Measurements from ENCODE around the gene UBL7. TPM values are rescaled to one million over a fixed set of nuclear protein-coding genes. Genes with fewer than 3 reads are reported as not detected.

The UBL7 gene
- polyA plus RNA-seq, 1 donor from 2014 or later: 70.7 TPM

- Histone ChIP-seq H3K4me3 (ENCODE audit: low read length) (no peak overlapping the region), H3K36me3 (ENCODE audit: insufficient read depth, low read length) (no peaks in the 10 kb centered on the region), H3K9me3 (ENCODE audit: low read length) (no peaks in the 10 kb centered on the region), H3K9ac (ENCODE audit: low read length) (no peak overlapping the region), H4K20me1 (ENCODE audit: insufficient read depth) (no peaks in the 10 kb centered on the region), H3K79me2 (replicated peaks; ENCODE audit: insufficient read depth, low read length) (no peaks in the 10 kb centered on the region), H2AFZ (ENCODE audit: low read depth, low read length) (no peak overlapping the region), H3K9me2 (ENCODE audit: insufficient read depth, low read length) (no peaks in the 10 kb centered on the region), H3K4me2 (ENCODE audit: low read length) (no peak overlapping the region), H3F3A (ENCODE audit: insufficient read depth, low read length, poor library complexity, severe bottlenecking) (no peaks in the 10 kb centered on the region), H3K27ac (ENCODE audit: low read length) (no peak overlapping the region), H3K27me3 (ENCODE audit: insufficient read depth, low read depth, low read length) (no peaks in the 10 kb centered on the region)
- TF ChIP-seq POLR2AphosphoS5 (IDR thresholded peaks at IDR 0.05) (no peak), EP300 (conservative IDR thresholded peaks at IDR 0.05; ENCODE audit: poor library complexity, severe bottlenecking) (no peak), TAF1 (IDR thresholded peaks at IDR 0.05; ENCODE audit: low read depth) (no peak), MXI1 (conservative IDR thresholded peaks at IDR 0.05; ENCODE audit: poor library complexity, severe bottlenecking) (no peak), SMC3 (conservative IDR thresholded peaks at IDR 0.05; ENCODE audit: poor library complexity) (no peak), EZH2 (IDR thresholded peaks at IDR 0.05; ENCODE audit: borderline replicate concordance, insufficient read depth, low read length, poor library complexity, severe bottlenecking) (no peak), RAD21 (conservative IDR thresholded peaks at IDR 0.05) (no peak)
- TF ChIP-seq, protein P1, sequence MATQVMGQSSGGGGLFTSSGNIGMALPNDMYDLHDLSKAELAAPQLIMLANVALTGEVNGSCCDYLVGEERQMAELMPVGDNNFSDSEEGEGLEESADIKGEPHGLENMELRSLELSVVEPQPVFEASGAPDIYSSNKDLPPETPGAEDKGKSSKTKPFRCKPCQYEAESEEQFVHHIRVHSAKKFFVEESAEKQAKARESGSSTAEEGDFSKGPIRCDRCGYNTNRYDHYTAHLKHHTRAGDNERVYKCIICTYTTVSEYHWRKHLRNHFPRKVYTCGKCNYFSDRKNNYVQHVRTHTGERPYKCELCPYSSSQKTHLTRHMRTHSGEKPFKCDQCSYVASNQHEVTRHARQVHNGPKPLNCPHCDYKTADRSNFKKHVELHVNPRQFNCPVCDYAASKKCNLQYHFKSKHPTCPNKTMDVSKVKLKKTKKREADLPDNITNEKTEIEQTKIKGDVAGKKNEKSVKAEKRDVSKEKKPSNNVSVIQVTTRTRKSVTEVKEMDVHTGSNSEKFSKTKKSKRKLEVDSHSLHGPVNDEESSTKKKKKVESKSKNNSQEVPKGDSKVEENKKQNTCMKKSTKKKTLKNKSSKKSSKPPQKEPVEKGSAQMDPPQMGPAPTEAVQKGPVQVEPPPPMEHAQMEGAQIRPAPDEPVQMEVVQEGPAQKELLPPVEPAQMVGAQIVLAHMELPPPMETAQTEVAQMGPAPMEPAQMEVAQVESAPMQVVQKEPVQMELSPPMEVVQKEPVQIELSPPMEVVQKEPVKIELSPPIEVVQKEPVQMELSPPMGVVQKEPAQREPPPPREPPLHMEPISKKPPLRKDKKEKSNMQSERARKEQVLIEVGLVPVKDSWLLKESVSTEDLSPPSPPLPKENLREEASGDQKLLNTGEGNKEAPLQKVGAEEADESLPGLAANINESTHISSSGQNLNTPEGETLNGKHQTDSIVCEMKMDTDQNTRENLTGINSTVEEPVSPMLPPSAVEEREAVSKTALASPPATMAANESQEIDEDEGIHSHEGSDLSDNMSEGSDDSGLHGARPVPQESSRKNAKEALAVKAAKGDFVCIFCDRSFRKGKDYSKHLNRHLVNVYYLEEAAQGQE (IDR thresholded peaks at IDR 0.05; ENCODE audit: borderline replicate concordance): no peak
- TF ChIP-seq, protein P2, sequence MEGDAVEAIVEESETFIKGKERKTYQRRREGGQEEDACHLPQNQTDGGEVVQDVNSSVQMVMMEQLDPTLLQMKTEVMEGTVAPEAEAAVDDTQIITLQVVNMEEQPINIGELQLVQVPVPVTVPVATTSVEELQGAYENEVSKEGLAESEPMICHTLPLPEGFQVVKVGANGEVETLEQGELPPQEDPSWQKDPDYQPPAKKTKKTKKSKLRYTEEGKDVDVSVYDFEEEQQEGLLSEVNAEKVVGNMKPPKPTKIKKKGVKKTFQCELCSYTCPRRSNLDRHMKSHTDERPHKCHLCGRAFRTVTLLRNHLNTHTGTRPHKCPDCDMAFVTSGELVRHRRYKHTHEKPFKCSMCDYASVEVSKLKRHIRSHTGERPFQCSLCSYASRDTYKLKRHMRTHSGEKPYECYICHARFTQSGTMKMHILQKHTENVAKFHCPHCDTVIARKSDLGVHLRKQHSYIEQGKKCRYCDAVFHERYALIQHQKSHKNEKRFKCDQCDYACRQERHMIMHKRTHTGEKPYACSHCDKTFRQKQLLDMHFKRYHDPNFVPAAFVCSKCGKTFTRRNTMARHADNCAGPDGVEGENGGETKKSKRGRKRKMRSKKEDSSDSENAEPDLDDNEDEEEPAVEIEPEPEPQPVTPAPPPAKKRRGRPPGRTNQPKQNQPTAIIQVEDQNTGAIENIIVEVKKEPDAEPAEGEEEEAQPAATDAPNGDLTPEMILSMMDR (IDR thresholded peaks at IDR 0.05; ENCODE audit: poor library complexity, severe bottlenecking): no peak
Measured at GRCh38 chr15:74417225-74417624, 43.7 kb downstream of the UBL7 start.

- Histone ChIP-seq H3K79me2 (replicated peaks; ENCODE audit: insufficient read depth, low read length) (no peaks in the 10 kb centered on the region), H3K4me2 (ENCODE audit: low read length) (no peak overlapping the region), H3K9ac (ENCODE audit: low read length) (no peak overlapping the region), H3K36me3 (ENCODE audit: insufficient read depth, low read length) (no peaks in the 10 kb centered on the region), H3F3A (ENCODE audit: insufficient read depth, low read length, poor library complexity, severe bottlenecking) (no peaks in the 10 kb centered on the region), H3K4me3 (ENCODE audit: low read length) (no peak overlapping the region), H3K27ac (ENCODE audit: low read length) (no peak overlapping the region), H2AFZ (ENCODE audit: low read depth, low read length) (no peak overlapping the region), H4K20me1 (ENCODE audit: insufficient read depth) (no peaks in the 10 kb centered on the region), H3K9me2 (ENCODE audit: insufficient read depth, low read length) (no peaks in the 10 kb centered on the region), H3K27me3 (ENCODE audit: insufficient read depth, low read depth, low read length) (no peaks in the 10 kb centered on the region), H3K9me3 (ENCODE audit: low read length) (no peaks in the 10 kb centered on the region)
- TF ChIP-seq EZH2 (IDR thresholded peaks at IDR 0.05; ENCODE audit: borderline replicate concordance, insufficient read depth, low read length, poor library complexity, severe bottlenecking): no peak
- TF ChIP-seq SMC3 (conservative IDR thresholded peaks at IDR 0.05; ENCODE audit: poor library complexity): no peak
- TF ChIP-seq, protein P2 (IDR thresholded peaks at IDR 0.05; ENCODE audit: poor library complexity, severe bottlenecking): no peak
- no peak for TF ChIP-seq RAD21 (conservative IDR thresholded peaks at IDR 0.05)
- TF ChIP-seq, protein P1 (IDR thresholded peaks at IDR 0.05; ENCODE audit: borderline replicate concordance): no peak
- no peak for TF ChIP-seq MXI1 (conservative IDR thresholded peaks at IDR 0.05; ENCODE audit: poor library complexity, severe bottlenecking)
- no peak for TF ChIP-seq TAF1 (IDR thresholded peaks at IDR 0.05; ENCODE audit: low read depth)
- no peak for TF ChIP-seq EP300 (conservative IDR thresholded peaks at IDR 0.05; ENCODE audit: poor library complexity, severe bottlenecking)
- TF ChIP-seq POLR2AphosphoS5 (IDR thresholded peaks at IDR 0.05): no peak
Measured at GRCh38 chr15:74415966-74416916, 44.7 kb downstream of the UBL7 start.

Data from neural cell (in vitro differentiated cells).